Measurements from ENCODE around the gene RPGR.

RPGR gene

DNA sequence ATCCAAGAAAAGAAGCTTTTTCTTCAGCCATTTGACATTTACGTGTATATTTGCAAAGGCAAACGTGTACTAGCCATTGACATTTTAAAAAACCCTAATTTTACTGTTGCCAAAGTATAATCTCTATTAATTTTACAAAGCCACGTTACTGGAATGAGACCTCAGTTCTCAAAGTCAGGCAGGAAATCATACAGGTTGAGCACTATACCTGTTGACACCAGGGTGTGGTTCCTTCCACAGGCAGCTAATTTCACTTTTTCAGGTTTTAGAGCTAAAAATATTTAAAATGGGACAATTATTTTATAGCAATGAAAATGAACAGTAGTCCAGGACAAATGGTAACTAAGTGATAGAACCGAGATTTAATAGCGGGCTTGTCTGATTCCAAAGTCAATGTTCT lies 6.5 kb downstream of the RPGR start:
- DNase-seq (ENCODE audit: low read depth): no peak

DNA sequence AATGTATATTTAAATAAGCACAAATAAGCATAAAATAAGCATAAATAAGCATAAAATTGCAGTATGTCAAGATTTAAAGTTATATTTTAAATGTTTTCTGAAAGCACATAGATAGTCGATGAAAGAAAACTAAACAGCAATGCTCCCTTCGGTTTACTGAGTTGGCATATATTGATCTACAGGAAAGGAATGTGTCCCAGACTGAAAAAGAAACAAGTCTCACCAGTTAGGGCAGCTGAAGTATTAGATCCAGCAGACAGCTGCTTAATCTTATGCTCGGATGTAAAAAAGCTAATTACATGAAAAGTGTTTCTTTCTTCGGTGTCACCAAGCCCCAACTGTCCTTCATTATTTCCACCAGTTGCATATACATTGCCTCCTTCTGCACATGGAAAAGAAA lies 8.7 kb downstream of the RPGR start:
- DNase-seq (ENCODE audit: low read depth): no peak

DNA sequence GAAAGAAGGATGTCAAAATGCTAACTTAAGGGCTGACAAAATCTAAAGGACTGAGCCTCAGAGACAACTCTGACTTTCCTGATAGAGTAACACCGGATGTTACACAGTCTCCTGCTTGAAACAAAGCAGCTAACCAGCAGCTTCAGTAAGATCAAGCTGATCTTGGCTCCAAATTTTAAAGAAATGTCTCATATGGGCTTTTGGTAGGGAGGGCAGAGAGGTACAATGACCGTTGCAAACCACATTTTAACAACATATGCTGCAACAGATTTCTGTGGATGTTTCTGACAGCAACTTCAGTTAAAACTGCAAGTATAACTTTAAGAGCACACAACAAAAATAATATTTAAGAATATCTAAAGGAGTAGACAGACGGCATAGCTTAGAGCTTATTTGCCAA lies 9.1 kb downstream of the RPGR start:
- no peak for DNase-seq (ENCODE audit: low read depth)

DNA sequence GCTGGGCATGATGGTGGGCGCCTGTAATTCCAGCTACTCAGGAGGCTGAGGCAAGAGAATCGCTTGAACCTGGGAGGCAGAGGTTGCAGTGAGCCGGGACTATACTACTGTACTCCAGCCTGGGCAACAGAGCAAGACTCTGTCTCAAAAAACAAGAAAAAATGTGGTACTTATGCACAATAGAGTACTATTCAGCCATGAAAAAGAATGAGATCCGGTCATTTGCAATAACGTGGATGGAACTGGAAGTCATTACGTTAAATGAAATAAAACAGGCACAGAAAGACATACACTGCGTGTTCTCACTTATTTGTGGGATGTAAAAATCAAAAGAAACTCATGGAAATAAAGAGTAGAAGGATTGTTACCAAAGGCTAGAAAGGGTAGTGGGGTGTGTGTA lies 12.1 kb downstream of the RPGR start:
- no peak for DNase-seq (ENCODE audit: low read depth)

DNA sequence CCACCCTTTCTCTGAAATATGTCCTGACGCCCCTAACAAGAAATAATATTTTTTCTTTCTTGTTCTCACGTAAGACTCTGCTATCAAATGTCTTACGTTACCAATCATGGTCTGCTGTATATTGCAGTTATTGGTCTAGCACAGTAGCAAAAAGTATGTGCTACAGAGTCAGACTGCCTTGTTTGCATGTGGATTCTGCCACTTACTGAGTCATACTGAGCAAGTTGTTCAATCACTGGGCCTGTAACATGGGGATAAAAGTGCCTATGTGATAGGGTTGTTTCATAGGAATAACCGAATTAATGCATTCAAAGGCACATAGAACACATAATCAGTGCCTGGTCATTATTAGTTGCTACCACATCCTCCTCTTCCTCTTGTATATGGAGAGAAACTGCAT lies 14.1 kb downstream of the RPGR start:
- no peak for DNase-seq (ENCODE audit: low read depth)

DNA sequence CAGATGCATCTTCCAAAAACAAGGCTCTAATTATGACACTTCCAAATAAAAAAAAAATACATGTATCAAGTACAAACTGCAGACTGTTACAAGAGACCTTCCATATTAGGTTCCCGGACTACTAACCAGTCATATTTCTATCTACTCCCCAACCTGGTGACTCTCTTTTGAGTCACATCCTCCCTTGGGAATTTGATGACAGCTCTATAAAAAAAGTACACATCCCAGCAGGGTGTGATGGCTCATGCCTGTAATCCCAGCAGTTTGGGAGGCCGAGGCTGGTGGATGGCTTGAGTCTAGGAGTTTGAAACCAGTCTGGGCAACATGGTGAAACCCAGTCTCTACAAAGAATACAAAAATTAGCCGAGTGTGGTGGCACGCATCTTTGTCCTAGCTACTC lies 14.9 kb downstream of the RPGR start:
- DNase-seq (ENCODE audit: low read depth): no peak

DNA sequence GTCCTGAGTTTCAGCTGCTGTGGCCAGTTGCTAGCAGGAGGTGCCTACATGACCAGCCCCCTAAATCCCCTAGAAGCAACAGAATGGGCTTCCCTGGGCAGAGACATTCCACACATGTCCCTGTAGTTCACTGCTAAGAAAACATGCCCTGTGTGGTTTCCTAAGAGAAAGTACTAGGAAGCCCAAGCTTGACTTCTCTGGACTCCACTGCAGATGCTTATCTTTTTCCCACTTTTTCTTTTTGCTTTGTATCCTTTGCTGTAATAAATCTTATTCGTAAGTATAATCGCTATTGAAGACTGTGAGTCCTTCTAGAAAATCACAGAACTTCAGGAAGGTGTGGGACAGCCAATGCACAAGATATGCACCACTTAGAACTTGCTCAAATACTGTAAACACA lies 15.6 kb downstream of the RPGR start:
- no peak for DNase-seq (ENCODE audit: low read depth)

DNA sequence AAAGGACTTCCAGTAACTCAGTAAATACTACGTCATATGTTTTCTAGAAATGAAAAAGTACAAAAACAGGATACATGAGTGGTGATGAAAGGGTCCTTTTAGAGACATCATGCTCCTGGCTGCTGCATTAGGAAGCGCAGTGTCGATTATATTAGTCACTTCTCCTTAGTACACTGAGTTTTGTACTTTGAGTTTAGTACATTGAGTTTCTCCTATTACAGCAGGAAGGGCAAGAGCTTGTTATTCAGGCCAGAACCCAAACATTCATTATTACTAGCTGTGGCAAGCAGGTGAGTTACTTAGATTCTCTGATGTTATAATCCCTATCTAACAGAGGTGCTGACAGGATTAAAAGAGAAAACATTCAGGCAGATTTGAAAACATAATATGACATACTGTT lies 21.3 kb downstream of the RPGR start:
- DNase-seq (ENCODE audit: low read depth): no peak

DNA sequence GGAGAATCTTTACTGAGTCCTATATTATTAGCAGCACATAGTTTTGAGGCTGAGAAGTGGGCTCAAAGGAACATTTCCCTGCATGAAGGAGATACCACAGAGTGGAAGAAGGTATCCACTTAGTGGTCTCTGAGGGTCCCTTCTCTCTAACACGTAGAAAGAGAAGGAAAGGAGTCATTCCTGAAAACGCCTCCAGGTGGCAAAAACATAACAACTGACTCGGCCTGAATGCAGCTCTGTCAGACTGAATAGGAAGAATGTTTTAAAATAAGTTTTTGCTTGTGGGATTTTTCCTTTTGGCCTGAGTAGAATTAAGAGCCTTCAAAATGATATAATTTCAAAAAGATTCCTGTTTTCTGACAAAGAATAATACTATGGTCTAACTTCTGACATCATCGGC lies 23.3 kb downstream of the RPGR start:
- no peak for DNase-seq (ENCODE audit: low read depth)

DNA sequence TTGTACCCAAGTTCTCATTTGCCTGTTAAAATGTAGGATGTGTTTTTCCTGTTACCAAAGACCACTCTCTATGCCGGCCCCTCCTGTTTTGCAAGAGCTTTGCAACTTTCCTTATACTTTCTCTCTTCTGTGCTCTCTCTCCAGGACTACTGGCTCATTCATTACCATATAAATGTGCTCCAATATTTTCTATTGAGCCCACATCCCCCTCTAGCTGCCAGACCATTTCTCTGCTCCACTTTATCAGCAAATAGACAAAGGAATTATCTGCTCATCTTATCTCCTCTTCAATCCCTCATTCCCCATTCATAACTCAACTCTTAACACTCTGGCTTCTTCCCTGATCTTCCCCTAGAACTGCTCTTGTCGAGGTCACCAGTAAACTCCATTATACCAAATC lies 33.6 kb downstream of the RPGR start:
- no peak for DNase-seq (ENCODE audit: low read depth)

DNA sequence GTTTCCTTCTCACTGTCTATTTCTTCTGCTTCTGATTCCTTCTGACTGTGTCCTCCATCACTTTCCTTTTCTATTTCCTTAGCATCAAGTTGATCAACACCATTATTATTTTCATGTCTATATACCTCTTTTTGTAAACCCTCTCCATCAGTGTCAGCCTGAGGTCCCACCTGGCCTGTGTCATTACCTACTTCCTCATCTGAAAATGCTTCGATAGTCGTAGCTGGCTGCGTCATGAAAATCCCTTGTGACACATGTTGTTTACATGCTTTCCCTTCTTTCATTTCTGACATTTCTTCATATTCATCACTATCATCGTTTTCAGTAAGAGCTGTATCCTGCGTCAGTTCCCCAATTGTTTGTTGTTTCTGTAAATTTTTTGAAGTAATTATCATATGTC lies 39.6 kb downstream of the RPGR start:
- no peak for DNase-seq (ENCODE audit: low read depth)

DNA sequence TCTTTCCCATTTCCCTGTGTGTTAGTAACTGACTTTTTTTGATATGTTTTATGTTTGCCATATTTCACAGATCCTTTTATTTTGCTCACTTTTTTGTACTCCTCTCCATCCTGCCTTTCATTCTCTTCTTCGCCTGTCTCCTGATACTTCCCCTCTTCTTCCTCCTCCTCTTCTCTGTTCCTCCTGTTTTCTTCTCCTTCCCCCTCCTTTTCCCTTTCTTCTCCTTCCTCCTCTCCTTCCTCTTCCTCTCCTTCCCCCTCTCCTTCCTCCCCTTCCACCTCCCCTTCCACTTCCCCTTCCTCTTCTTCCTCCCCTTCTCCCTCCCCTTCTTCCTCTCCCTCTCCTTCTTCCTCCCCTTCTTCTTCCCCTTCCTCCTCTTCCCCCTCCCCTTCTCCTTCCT lies 41.7 kb downstream of the RPGR start:
- no peak for DNase-seq (ENCODE audit: low read depth)

DNA sequence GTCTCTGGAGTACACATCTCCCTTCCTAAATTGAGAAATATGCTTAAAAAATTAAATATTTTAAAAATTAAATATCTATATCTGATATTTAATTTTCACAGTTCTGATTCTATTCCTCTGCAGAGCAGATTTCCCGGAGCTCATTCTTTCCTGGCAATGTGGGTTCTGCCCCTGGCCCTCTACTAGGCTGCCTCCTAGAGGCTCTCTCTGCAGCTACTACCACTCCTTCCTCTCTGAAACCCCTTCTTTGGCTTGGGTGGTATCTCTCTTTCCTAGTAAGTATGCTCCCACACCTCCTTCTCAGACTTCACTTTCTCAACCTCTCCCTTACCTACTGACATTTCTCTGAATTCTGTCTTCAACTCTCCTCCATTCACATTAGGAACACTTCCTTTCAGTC lies 45.3 kb downstream of the RPGR start:
- no peak for DNase-seq (ENCODE audit: low read depth)

DNA sequence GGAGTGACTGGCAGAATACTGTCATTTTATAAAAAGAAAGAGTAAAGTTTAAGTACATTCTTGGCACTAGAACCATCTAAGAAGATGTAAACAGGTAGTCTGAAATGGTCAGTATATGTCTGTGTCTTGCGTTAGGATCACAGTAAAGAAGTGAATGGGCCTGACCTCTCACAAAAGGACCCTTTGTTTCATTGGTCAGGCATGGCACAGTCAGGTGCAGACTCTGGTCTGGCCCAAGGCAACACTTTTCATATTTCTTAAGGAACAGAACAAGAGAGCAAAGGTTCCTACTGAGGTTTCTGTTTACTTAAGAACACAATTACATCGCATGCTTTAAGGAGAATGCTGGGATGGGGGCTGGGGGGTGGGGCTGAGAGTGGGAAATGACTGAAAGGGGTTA lies 48.1 kb downstream of the RPGR start:
- DNase-seq (ENCODE audit: low read depth): no peak

DNA sequence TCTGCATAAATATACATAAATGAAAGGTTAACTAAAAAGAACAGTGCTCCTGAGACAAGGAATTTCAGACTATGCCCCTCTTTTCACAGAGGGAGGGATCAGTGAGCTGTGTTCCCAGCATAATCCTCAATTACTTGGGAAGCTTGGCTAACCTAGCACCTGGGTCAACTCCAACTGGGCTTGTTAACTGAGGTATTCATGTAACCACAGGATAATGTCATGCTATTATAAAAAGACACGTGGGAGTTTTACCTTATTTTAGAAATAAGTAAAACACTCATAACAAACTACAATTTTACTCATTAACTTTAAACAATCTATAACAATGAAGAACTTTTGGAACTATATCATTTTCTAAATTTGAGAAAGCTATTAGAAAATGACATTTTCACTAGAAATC lies 48.6 kb downstream of the RPGR start:
- no peak for DNase-seq (ENCODE audit: low read depth)

DNA sequence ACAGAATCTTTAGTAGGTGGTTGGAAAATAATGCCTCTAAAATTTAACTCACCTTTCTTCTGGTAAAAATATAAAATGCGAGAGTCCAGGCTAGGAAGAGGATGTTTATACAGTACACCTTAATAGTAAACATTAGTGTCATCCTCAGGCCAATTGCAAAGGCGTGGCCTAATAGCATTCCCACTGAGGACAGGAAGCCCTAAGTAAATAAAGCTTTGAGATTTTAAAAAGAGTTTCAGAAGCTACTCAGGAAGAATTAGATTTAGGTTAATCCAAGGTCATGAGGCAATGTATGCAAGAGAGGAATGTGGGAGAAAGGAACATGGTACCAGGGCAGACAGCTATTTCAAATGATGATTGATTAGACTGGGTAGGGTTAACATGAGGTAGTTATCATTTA lies 49.5 kb downstream of the RPGR start:
- DNase-seq (ENCODE audit: low read depth): no peak

DNA sequence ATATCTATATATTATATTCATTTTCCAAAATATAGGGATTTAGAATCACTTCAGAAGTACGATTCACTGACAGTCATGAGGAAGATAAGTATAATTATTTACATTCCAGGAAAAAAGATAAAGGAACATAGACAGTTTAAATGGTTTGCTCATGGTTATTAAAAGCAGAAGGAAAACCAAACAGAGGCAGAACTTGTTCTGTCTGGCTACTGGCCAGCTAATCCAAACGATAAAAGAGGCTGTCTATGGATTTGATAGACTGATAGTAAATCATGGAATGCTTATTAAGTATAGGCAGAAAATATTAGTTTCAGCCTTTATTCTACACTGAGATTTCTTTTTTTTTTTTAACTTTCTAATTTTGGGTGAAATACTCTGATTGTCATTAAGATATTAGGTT lies 50.2 kb downstream of the RPGR start:
- no peak for DNase-seq (ENCODE audit: low read depth)

DNA sequence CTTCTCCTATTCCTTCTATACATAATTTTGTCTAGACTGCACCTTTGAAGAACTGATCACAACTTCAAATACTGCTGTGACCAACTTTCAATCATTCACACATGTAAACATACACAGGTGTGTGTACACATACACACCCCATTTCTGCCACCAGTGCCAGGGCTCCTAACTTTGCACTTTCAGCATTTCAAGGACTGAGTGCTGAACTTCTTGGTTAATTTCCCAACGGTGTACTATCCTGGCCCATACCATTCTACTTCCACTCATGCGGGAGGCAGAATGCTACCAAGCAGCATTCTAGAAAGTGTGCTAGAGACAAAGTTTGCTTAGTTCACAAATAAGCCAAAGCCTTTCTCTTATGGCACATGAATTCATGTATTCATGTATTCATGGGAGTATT lies 51.2 kb downstream of the RPGR start:
- DNase-seq (ENCODE audit: low read depth): no peak

DNA sequence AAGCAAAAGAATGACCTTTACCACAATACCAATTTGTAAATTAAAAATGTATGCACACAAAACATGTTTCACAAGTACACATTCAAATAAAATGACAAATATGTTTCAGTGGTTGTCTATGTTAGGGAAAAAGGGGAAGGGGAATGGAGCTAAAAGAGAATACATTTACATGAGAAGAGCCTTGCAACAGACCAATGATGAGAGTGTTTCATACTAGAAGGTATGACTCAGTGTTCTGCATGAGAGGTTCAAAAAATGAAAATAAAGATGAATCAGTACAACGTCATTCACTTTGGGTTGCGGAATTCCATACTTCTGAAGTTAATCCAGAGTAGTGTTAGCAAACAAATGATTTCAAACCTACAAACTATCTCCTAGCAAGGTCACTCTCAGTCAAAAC lies 51.7 kb downstream of the RPGR start:
- no peak for DNase-seq (ENCODE audit: low read depth)

DNA sequence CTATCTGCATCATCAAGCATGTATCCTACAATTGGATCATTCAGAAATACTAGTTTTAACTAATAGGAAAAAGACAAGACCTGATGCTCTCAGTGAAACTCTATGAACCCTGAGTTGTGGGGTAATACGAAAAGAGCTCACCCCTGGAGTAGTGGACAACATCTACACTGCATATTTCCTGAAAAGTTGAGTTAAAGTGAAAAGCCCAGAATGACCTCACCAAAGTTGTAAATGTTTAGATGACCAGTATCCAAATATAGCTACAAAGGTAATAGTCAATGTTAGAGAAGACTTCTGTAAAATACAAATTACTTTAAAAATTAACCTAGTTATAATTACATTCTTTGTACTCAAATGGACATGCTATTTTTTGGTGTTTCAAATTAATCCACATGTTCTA lies 53.9 kb downstream of the RPGR start:
- DNase-seq (ENCODE audit: low read depth): no peak

DNA sequence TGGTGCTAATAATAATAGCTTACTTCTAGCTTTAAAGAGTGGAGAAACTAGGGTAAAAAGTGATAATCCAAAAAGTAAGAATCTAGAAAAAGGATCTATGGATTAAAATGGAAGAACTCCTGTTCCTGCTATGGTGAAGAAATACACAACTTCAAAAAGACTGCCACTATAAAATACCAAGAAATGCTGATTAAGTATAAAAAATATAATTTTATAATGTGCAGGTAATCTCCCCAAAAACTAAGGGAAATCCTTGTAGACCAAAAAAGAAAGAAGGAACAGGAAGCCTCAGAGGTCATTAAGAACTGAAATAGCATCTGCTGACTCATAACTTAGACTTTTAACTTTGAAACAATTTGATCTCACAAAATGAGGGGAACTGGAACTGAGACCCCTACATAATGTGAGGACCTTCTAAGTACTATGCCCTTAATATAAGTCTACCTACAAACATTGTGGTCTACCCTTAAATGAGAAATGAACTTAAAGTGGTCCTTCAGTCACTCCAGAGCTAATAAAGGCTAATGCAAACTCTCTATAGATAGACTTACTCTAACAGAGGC lies 56.1 kb downstream of the RPGR start:
- DNase-seq (ENCODE audit: low read depth): no peak

DNA sequence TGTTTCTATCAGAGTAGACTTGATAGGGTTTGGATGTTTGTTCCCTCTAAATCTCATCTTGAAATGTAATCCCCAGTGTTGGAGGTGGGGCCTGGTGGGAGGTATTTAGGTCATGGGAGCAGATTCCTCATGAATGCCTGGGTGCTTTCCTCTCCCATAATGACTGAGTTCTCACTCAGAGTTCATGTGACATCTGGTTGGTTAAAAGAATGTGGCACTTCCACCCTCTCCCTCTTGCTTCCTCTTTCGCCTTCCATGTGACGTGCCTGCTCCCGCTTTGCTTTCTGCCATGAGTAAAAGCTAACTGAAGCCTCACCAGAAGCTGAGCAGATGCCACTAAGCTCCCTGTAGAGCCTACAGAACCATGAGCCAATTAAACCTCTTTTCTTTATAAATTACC lies 59.3 kb downstream of the RPGR start:
- DNase-seq (ENCODE audit: low read depth): no peak

DNA sequence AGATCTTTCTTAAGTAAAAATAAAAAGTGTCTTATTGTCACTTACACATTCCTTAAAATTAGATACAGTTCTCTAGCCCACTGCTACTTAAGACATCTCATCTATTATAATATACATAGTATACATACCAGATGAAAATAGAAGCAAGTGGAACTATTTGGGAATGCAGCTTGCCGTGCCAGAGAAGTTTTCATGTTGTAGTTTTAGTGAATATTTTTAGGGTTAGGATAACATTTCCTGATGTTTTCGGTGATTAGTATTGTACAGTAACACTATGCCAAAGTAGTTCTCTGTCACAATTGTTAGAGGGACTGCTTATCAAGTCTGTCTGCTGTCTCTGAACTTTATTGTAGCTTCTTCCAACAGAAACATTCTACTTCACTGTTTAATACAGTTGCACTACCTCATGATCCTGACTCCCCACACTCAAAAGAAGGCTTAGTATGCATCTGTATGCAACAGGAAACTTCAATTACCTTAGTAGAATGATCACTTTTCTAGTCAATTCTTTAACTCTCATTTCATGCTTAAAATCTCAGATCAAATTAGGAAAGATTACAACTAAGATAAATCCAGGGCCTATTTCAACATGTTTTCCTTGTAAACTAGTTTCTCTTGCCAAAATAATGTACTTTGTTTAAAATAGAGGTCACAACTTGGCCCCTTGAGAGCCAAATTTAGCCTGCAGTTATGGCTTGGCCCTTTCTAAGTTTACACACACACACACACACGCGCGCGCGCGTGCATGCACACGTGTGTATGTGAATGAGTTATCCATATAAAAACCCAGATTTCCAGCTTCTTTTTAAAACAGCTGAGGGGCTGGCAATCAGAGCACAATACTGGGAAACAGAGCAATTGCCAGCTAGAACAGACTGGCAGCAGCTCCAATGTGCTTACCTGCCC lies 64.3 kb downstream of the RPGR start:
- DNase-seq (ENCODE audit: low read depth): no peak

DNA sequence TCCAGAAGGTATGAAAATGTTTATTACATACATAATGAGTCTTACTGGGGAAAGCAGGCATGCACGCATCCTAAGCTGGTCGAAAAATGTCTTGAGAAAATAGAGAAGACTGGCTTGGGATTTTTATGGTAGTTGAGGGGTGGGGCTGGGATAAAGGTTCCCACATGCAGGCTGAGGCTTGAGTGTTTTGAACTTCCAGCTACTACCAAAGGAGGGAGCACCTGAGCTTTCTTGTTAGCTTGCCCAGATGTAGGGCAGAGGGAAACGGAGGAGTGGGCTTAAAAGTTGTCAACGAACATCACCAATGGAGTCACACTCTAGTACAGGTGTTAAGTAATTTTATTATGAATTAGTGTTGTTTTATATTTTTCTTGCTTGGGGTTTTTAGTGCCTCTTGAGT lies 67.1 kb downstream of the RPGR start:
- no peak for DNase-seq (ENCODE audit: low read depth)
